VCaP (cell line): Measurements from ENCODE around the gene FAM124A.

Experiments
- H3K27ac ChIP-seq: fragments of 450-650 bp; 2 replicates; pipeline ENCODE4 v1.5.1; 2017
- TF ChIP-seq, protein P1 (sequence below): fragments of 450-650 bp; conservative IDR thresholded peaks from 2 replicates; pipeline ENCODE4 v1.5.1; 2017; ENCODE audit warnings: mild to moderate bottlenecking, moderate library complexity

The FAM124A gene

DNA sequence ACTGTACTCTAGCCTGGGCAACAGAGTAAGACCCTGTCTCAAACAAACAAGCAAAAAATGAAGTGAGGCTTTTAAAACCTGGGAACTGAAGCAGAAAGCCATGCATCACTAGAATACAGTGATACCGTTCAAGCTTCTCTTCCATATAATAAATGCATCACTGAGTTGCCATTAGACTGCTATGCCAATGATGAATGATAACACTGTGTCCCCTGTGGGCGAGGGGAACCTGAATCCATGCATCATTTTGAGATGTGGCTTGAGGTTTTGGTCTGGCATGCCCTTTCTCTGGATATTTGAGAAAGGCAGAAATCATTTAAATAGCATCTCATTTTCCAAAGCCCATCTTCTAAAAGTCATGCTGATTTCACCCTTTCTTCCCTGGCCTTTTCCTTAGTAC is 1.5 kb upstream of the FAM124A start:
- TF ChIP-seq, protein P1, sequence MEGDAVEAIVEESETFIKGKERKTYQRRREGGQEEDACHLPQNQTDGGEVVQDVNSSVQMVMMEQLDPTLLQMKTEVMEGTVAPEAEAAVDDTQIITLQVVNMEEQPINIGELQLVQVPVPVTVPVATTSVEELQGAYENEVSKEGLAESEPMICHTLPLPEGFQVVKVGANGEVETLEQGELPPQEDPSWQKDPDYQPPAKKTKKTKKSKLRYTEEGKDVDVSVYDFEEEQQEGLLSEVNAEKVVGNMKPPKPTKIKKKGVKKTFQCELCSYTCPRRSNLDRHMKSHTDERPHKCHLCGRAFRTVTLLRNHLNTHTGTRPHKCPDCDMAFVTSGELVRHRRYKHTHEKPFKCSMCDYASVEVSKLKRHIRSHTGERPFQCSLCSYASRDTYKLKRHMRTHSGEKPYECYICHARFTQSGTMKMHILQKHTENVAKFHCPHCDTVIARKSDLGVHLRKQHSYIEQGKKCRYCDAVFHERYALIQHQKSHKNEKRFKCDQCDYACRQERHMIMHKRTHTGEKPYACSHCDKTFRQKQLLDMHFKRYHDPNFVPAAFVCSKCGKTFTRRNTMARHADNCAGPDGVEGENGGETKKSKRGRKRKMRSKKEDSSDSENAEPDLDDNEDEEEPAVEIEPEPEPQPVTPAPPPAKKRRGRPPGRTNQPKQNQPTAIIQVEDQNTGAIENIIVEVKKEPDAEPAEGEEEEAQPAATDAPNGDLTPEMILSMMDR = no peak
- no peak overlapping the region for H3K27ac ChIP-seq

DNA sequence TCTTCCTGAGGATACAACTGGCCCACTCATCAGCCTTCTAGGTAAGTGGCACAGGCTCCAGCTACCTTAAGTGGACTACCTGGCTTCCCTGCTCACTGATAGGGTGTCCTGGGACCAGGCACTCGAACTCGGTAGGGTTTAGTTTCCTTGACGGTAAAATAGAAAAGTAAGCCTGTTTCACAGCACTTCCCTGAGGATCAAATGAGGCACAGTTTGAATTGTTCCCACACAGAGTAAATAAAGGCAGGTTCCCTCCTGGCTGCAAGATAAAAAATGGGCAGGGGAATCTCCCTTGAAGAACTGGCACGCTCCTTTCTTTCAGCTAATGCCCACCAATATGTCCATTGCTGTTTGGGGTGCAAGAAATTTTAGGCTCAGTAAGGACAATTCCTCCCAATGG is 1.1 kb upstream of the FAM124A start:
- peak overlapping the region; percentile 66; the same call in 1 of the 2 replicates for H3K27ac ChIP-seq
- TF ChIP-seq, protein P1 = no peak

DNA sequence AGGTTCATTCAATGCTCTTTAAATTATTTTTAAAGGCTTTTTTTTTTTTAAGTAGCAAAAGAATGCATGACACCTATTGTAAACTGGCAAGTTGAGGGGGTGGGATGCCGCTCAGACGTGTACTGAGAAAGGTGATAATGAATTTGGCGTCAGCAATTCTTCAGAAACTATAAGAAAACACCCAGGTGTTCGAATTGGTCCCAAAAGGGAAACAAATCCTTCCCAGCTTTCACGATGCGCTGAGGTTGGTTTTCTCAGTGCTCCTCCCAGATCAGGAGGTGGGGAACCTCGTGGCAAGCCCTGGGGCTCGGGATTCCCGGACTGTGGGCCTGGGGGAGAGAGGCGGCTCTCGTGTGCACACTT is 543 bp upstream of the FAM124A start:
- TF ChIP-seq, protein P1 = no peak
- H3K27ac ChIP-seq = peak overlapping the region; percentile 66

DNA sequence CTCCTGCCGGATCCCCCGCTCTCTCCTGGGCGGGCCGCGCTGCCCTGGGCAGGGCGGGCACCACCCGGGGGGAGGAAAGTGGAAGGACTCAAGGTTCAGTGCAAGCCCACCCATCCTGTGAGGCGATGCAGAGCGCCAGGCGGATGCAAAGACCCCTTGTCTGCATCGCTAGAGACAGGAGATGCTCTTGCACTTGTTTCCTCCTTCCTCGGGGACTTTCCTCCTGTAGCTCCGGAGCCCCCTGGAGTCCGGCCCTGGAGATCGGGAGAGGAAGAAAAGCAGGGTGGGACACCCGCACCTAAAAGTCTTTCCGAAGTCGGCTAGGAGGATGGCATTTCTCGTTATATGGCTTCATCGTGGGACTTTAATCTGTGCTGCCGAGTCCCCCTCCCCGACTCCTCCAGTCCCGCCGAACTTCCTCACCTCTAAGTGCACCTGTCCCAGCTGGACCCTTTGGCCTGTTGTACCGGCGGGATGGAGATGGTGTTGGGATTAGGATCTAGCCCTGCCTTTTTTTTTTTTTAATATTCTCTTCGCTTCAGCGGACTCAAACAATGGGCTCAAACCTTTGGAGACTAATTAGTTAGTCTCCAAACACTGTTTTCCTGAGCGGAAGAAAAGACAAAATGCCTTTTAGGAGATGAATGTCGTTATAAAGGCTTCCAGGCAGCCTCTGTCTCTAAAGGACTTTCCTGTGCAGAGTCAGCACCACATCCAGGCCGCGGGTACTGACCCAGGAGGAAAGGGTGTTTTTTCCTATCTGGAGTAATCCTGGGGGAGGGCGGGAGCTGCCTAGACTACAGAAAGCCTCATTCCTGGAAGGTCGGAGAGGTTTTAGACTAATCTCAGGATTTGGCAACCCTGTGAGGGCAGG is 725 bp downstream of the FAM124A start:
- TF ChIP-seq, protein P1 = no peak
- peak overlapping the region; percentile 66 for H3K27ac ChIP-seq

DNA sequence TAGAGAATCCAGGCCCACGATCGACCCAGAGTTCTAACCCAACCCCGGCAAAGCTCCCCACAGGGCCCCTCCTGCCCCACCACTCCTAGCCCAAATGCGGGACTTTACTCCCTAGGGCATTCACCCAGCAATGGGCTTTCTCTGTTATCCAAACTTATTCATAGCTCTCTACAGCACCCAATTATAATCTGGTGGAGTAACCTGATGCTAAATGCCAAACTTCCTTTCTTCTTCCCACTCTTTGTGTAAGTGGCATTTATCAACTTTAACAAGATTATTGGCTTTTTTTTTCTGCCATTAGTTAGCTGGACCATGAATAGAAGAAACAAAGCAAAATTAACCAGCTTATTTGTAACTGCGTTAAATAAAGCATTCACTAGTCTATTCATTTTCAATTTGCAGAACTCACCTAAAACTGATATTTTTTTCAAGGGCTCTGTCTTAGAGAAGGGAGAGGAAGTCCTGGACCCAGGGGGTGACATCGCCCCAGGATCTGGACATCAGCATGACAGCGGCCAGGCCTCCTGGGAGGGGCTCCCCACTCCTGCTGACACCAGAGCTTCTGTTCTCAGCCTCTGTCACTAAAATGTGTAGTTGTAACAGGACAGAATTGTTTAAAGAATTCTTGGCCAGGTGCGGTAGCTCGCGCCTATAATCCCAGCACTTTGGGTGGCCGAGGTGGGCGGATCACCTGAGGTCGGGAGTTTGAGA is 1.5 kb downstream of the FAM124A start:
- TF ChIP-seq, protein P1 = no peak
- H3K27ac ChIP-seq = 0 out of 2 replicates have a peak overlapping the region, but pooled peaks have one; percentile 66

DNA sequence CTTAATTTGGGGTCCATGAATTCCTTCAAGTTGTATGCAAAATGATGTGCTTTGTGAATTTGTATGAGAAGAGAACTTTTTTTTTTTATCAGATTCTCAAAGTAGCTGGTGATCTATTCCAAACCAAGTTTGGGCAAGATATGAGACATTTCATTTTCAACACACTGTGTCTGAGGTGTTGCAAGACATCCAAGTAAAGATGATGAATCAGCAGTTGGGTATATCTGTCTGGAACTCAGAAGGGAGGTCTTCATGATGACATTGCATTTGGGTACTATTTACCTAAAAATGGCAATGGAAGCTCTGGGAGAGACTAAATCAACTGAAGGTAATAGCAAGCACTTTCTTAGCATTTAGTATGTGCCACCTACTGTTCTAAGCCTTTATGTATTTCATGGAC is 2.8 kb downstream of the FAM124A start:
- TF ChIP-seq, protein P1 = no peak
- H3K27ac ChIP-seq = no peak overlapping the region

DNA sequence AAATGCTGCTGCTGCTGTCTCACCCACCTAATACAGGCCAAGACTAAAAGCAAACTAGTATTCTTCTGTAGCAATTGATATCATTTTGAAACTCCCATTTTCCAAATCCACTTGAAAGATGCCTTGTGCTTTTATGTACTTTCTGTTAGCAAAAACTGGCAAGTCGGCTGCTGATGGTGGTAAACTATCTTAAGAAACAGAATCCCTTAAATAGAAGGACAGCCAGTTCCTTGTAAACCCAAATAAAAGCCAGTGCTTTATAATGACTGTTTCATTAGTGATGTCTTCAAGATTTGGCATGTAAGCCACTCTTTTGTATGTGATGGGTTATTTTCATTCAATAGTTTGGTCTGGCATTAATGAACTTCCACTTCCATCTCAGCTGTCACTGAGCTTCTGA is 5.2 kb downstream of the FAM124A start:
- peak overlapping the region; percentile 8; the same call in 1 of the 2 replicates for H3K27ac ChIP-seq
- TF ChIP-seq, protein P1 = no peak
